ENCODE measurements around the gene ITSN1. TPM values are rescaled to one million over a fixed set of nuclear protein-coding genes. Genes with fewer than 3 reads are reported as not detected.

The ITSN1 gene
- total and polyA plus RNA-seq, 3 donors from 2014 or later, result 20.0 to 56.6 (median 48.4) TPM

DNA sequence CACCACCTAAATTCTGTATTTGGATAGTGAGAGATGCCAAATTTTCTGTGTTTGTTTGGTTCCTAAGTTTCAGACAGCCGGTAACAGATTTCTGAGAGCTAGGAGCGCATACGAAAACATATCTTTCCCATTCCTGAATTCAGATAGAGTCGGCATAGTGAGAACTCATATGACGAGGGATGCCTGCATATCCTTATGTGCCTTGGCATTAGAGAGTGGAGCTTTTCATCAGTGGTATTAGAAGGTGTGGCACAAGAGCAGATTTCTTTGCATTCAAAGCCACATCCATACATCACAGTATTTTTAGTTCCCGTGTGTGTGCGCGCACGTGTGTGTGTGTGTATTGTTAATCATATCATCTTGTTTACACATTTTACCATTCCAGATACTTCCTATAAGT is 187.5 kb downstream of the ITSN1 start:
- intact Hi-C loops (cut with DNase I; ENCODE audit: low total_unique reads), result no loop called here
- no peak overlapping the region for H3K4me3 ChIP-seq
- H3K27me3 ChIP-seq, result no peaks in the 10 kb centered on the region
- DNase-seq, result no peak
- peaks cover 2% of the 10 kb centered on the region for H3K4me1 ChIP-seq
- peak overlapping the region in 1 of 2 donors; percentile 50 for H3K27ac ChIP-seq
- WGBS, 2 donors, result 88 to 89% methylated on average over 9 of the region's 9 CpGs
- TF ChIP-seq, protein P1, sequence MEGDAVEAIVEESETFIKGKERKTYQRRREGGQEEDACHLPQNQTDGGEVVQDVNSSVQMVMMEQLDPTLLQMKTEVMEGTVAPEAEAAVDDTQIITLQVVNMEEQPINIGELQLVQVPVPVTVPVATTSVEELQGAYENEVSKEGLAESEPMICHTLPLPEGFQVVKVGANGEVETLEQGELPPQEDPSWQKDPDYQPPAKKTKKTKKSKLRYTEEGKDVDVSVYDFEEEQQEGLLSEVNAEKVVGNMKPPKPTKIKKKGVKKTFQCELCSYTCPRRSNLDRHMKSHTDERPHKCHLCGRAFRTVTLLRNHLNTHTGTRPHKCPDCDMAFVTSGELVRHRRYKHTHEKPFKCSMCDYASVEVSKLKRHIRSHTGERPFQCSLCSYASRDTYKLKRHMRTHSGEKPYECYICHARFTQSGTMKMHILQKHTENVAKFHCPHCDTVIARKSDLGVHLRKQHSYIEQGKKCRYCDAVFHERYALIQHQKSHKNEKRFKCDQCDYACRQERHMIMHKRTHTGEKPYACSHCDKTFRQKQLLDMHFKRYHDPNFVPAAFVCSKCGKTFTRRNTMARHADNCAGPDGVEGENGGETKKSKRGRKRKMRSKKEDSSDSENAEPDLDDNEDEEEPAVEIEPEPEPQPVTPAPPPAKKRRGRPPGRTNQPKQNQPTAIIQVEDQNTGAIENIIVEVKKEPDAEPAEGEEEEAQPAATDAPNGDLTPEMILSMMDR (IDR thresholded peaks at IDR 0.05), result no peak
- TF ChIP-seq POLR2A (IDR thresholded peaks at IDR 0.05), result no peak
- no peaks in the 10 kb centered on the region for H3K9me3 ChIP-seq
- H3K36me3 ChIP-seq (ENCODE audit: low read depth, missing control alignments), result no peaks in the 10 kb centered on the region

DNA sequence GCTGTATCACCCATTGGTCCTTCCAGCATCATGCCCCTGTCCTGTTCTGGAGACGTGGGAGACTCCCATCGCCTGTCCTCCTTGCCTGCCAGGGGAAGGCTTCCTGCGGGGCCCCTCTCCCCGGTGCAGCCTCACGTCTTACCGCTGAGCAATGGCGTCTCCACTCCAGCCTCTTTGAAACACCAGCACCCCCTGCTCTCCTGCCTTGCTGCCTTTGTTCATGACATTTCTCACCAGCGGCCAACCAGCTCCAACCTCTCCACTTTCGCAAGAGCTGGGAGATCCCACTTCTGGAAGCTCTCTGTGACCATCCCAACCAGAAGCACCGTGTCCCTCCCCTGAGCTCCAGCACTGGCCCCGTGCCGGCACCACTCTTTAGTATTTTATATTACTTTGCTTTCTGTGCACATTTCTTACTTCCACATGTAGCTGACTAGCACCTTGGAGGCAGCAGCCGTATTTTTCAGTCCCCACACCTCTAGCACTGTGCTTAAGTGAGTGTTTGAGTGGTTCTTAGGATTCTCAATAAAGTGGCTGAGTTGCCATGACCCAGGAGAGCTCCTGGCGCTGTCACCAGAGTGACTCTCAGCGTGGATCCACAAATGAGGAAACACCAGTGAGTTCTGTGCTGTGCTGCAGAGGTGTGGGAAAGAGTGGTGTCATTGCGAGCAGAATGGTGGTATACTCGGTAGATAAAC is 189.8 kb downstream of the ITSN1 start:
- 91 to 94% methylated on average over 17 of the region's 17 CpGs for WGBS, 2 donors
- peaks cover 5% of the 10 kb centered on the region for H3K4me1 ChIP-seq
- no peaks in the 10 kb centered on the region for H3K27me3 ChIP-seq
- DNase-seq, result no peak
- H3K36me3 ChIP-seq (ENCODE audit: low read depth, missing control alignments), result no peaks in the 10 kb centered on the region
- H3K27ac ChIP-seq, result no peak overlapping the region
- TF ChIP-seq, protein P1 (IDR thresholded peaks at IDR 0.05), result no peak
- no peak for TF ChIP-seq POLR2A (IDR thresholded peaks at IDR 0.05)
- intact Hi-C loops (cut with DNase I; ENCODE audit: low total_unique reads), result no loop called here
- no peaks in the 10 kb centered on the region for H3K9me3 ChIP-seq
- H3K4me3 ChIP-seq, result no peak overlapping the region

DNA sequence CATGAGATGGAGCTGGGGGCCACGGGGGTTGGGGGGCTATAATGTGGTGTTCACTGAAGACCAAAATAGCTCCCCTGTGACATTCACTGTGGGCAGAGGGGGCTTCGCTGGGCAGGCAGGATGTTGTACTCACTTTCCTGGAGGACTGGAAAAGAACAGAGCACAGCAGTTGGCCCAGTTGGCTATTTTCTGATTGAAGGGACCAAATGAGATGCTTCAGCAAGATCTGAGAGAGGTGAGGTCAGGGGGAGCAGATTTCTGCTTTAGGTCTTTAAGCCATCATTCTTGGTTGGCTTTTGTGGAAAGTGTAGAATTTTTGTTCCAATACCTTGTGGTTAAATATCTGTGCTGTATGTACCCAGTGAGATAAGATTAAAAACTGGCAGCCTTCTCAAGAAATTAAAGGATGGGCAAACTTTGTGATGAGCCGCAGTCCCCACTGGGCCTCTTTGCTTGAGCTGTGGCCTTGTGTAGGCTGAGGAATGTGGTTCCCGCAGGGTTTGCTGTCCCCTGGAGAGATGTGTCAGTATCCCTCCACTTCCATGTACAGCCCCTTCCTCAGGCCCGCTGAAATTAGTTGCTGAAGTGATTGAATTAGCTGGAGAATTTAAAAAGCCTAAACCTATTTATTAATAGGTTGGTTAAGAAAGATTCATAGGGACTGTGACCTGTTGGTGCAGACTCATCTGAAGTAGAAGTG is 192.7 kb downstream of the ITSN1 start:
- no peaks in the 10 kb centered on the region for H3K27me3 ChIP-seq
- no peaks in the 10 kb centered on the region for H3K36me3 ChIP-seq (ENCODE audit: low read depth, missing control alignments)
- peaks cover 5% of the 10 kb centered on the region for H3K4me1 ChIP-seq
- intact Hi-C loops (cut with DNase I; ENCODE audit: low total_unique reads), result no loop called here
- H3K4me3 ChIP-seq, result no peak overlapping the region
- H3K9me3 ChIP-seq, result no peaks in the 10 kb centered on the region
- WGBS, 2 donors, result 66 to 75% methylated on average over 5 of the region's 5 CpGs
- no peak for TF ChIP-seq POLR2A (IDR thresholded peaks at IDR 0.05)
- TF ChIP-seq, protein P1 (IDR thresholded peaks at IDR 0.05), result no peak
- H3K27ac ChIP-seq, result peak overlapping the region in 1 of 2 donors; percentile 50
- no peak for DNase-seq

DNA sequence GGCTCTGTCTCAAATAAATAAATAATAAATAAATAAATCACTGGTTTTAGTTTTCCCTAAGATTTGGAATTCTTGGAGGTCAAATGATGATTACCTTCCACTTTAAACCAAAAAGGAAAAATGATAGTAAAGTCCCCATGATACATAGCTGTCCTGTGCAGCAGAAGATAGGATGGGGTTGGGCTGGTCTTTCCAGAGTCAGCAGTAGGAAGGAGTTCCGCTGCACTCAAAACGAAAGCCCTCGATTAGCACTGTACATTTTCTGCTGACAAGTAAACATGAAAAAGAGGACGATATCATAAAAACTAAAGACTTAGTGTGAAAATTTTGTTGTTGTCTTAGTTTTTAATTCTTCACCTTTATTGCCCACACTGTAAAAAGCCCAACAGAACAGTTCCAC is 193.6 kb downstream of the ITSN1 start:
- DNase-seq, result no peak
- H3K36me3 ChIP-seq (ENCODE audit: low read depth, missing control alignments), result no peaks in the 10 kb centered on the region
- H3K9me3 ChIP-seq, result no peaks in the 10 kb centered on the region
- TF ChIP-seq, protein P1 (IDR thresholded peaks at IDR 0.05), result no peak
- TF ChIP-seq POLR2A (IDR thresholded peaks at IDR 0.05), result no peak
- H3K4me3 ChIP-seq, result no peak overlapping the region
- H3K27me3 ChIP-seq, result no peaks in the 10 kb centered on the region
- 78 to 92% methylated on average over 4 of the region's 4 CpGs for WGBS, 2 donors
- intact Hi-C loops (cut with DNase I; ENCODE audit: low total_unique reads), result no loop called here
- H3K27ac ChIP-seq, result no peak overlapping the region
- H3K4me1 ChIP-seq, result peaks cover 5% of the 10 kb centered on the region
